ENCODE measurements around the gene PHAX. TPM values are rescaled to one million over a fixed set of nuclear protein-coding genes. Genes with fewer than 3 reads are reported as not detected.
"Not testable (repeated sequence)": the region's sequence is repeated elsewhere in the genome, so short reads cannot be mapped to it uniquely, and the experiment has no call there.

Gene PHAX
- total RNA-seq, 6 donors from 2014 or later = 22.7 to 66.6 (median 30.8) TPM

DNA sequence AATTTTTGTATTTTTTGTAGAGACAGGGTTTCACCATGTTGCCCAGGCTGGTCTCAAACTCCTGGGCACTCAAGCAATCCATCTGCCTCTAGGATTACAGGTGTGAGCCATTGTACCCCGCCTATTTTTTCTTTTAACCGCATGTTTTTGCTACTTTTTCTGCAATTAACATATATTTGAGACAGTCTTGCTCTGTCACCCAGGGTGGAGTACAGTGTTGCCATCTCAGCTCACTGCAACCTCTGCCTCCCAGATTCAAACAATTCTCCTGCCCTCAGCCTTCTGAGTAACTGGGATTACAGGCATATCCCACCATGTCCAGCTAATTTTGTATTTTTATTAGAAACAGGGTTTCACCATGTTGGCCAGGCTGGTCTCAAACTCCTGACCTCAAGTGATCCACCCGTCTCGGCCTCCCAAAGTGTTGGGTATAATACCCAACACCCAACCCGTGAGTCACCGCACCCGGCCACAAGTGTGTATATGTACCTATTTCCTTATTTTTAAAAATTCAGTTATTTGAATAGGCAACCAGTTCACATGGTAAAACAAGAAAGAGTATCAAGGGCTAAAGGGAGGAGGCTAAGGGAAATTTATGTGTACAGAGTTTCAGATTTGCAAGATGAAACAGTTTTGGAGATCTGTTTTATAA lies 13.3 kb downstream of the PHAX start:
- 87 to 97% methylated on average over 7 of the region's 7 CpGs for whole genome bisulfite sequencing, 2 donors
- DNase-seq (no peak), ATAC-seq (ENCODE audit: low FRiP score in 2 of 2) (no peak)
- no peak overlapping the region for H3K4me3 ChIP-seq
- no peaks in the 10 kb centered on the region for H3K27me3 ChIP-seq
- TF ChIP-seq POLR2AphosphoS5 (IDR thresholded peaks at IDR 0.05) = no peak
- TF ChIP-seq CTCF (IDR thresholded peaks at IDR 0.05) = no peak
- no peak for TF ChIP-seq POLR2A (IDR thresholded peaks at IDR 0.05)
- no peak for TF ChIP-seq EP300 (IDR thresholded peaks at IDR 0.05)
- peaks cover 9 to 78% (median 38%) of the 10 kb centered on the region in 4 donors for H3K36me3 ChIP-seq
- no peak overlapping the region for H3K27ac ChIP-seq
- no peaks in the 10 kb centered on the region for H3K9me3 ChIP-seq
- no peaks in the 10 kb centered on the region for H3K4me1 ChIP-seq

- DNase-seq (no peak), ATAC-seq (ENCODE audit: low FRiP score in 2 of 2) (no peak)
- H3K27ac ChIP-seq = no peak overlapping the region
- WGBS, 2 donors = 89 to 93% methylated on average over 4 of the region's 4 CpGs
- no peak for TF ChIP-seq POLR2AphosphoS5 (IDR thresholded peaks at IDR 0.05)
- TF ChIP-seq EP300 (IDR thresholded peaks at IDR 0.05) = no peak
- no peak for TF ChIP-seq POLR2A (IDR thresholded peaks at IDR 0.05)
- TF ChIP-seq CTCF (IDR thresholded peaks at IDR 0.05) = no peak
- H3K36me3 ChIP-seq = peaks cover 16 to 78% (median 39%) of the 10 kb centered on the region in 4 donors
- no peaks in the 10 kb centered on the region for H3K4me1 ChIP-seq
- H3K9me3 ChIP-seq = no peaks in the 10 kb centered on the region
- H3K27me3 ChIP-seq = no peaks in the 10 kb centered on the region
- H3K4me3 ChIP-seq = no peak overlapping the region
Observed at GRCh38 chr5:126615286-126615685, 14.5 kb downstream of the PHAX start.

DNA sequence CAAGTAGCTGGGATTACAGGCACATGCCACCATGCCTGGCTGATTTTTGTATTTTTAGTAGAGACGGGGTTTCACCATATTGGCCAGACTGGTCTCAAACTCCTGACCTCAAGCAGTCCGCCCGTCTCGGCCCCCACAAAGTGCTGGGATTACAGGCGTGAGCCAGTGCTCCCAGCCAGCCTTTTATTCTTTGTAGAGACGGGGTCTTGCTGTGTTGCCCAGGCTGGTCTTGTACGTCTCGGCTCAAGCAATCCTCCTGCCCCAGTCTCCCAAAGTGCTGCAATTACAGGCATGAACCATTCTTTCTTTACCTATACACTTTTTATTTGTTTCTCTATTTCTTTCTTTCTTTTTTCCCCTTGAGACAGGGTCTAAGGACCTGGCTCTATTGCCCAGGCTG lies 16.9 kb downstream of the PHAX start:
- peaks cover 16 to 69% (median 35%) of the 10 kb centered on the region in 4 donors for H3K36me3 ChIP-seq
- not testable (repeated sequence) for DNase-seq; ATAC-seq (ENCODE audit: low FRiP score in 2 of 2); H3K27me3 ChIP-seq; H3K4me3 ChIP-seq; H3K27ac ChIP-seq; H3K9me3 ChIP-seq; H3K4me1 ChIP-seq
- WGBS, 2 donors = 97 to 98% methylated on average over 8 of the region's 8 CpGs

GRCh38 chr5:126619781-126620180 lies 19.0 kb downstream of the PHAX start:
- Histone ChIP-seq H3K36me3 (peaks cover 20 to 64% (median 35%) of the 10 kb centered on the region in 4 donors), H3K4me3 (no peak overlapping the region), H3K9me3 (no peaks in the 10 kb centered on the region), H3K27me3 (no peaks in the 10 kb centered on the region), H3K27ac (no peak overlapping the region), H3K4me1 (no peaks in the 10 kb centered on the region)
- TF ChIP-seq POLR2A (IDR thresholded peaks at IDR 0.05) (no peak), POLR2AphosphoS5 (IDR thresholded peaks at IDR 0.05) (no peak), CTCF (IDR thresholded peaks at IDR 0.05) (no peak), EP300 (IDR thresholded peaks at IDR 0.05) (no peak)
- no peak for ATAC-seq (ENCODE audit: low FRiP score in 2 of 2)
- DNase-seq = no peak
- 93 to 100% methylated on average over 2 of the region's 2 CpGs for WGBS, 2 donors

DNA sequence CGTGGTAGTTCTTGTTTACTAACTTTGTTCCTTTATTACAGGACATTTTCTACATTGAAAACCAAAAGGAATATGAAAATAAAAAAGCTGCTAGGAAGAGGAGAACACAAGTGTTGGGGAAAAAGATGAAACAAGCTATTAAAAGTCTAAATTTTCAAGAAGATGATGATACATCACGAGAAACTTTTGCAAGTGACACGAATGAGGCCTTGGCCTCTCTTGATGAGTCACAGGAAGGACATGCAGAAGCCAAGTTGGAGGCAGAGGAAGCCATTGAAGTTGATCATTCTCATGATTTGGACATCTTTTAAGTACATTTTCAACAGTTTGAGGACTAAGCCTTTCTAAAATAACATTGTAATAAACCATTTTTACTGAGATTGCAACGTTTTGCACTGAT lies 23.8 kb downstream of the PHAX start:
- WGBS, 2 donors = 52 to 64% methylated on average over 4 of the region's 4 CpGs
- ATAC-seq (ENCODE audit: low FRiP score in 2 of 2) (no peak), DNase-seq (no peak)
- Histone ChIP-seq H3K27ac (peak overlapping the region in 1 of 4 donors; percentile 8), H3K36me3 (peaks cover 14 to 56% (median 29%) of the 10 kb centered on the region in 4 donors), H3K4me3 (no peak overlapping the region), H3K27me3 (no peaks in the 10 kb centered on the region), H3K4me1 (no peaks in the 10 kb centered on the region), H3K9me3 (no peaks in the 10 kb centered on the region)
- TF ChIP-seq CTCF (IDR thresholded peaks at IDR 0.05) = no peak
- TF ChIP-seq EP300 (IDR thresholded peaks at IDR 0.05) = no peak
- no peak for TF ChIP-seq POLR2A (IDR thresholded peaks at IDR 0.05)
- no peak for TF ChIP-seq POLR2AphosphoS5 (IDR thresholded peaks at IDR 0.05)
